Adrenal gland (tissue), 12 donors: ENCODE data around the gene NHS. TPM values are rescaled to one million over a fixed set of nuclear protein-coding genes. Genes with fewer than 3 reads are reported as not detected.
A peak's percentile ranks its signal among the peaks of the same experiment; 100 is the strongest.

Experiments
- DNase-seq, 7 donors: peaks; one replicate each; pipeline ENCODE4 v3.0.0-alpha.2; 2019 to 2020
- H3K27ac ChIP-seq, 5 donors: fragments of 200-600 bp; sonication (generic) in 4 of 5; 1 replicate in 3 of 5; 2 replicates in 2 of 5; pipeline versions ENCODE4 v1.5.1 to v1.8.0; 2016 to 2020; ENCODE audit warnings: mild to moderate bottlenecking in 1 of 5
- H3K27me3 ChIP-seq: fragments of 200-600 bp; 2 replicates; pipeline ENCODE4 v1.8.0; 2021
- H3K36me3 ChIP-seq, 2 donors: fragments of 200-600 bp; replicated peaks in 1 of 2; 1 replicate in 1 of 2; 2 replicates in 1 of 2; pipeline versions ENCODE4 v1.5.1 to v1.8.0; 2018 to 2022
- H3K4me1 ChIP-seq, 2 donors: fragments of 200-600 bp; replicated peaks in 1 of 2; 1 replicate in 1 of 2; 2 replicates in 1 of 2; pipeline versions ENCODE4 v1.5.1 to v1.8.0; 2018 to 2021
- H3K4me3 ChIP-seq, 4 donors: fragments of 200-600 bp; sonication (generic) in 3 of 4; one replicate each; pipeline ENCODE4 v1.5.1; 2016 to 2018
- H3K9me3 ChIP-seq, 3 donors: fragments of 200-600 bp; sonication (generic) in 1 of 3; replicated peaks in 1 of 3; 1 replicate in 2 of 3; 2 replicates in 1 of 3; pipeline versions ENCODE4 v1.5.1 to v1.8.0; 2016 to 2021
- CTCF ChIP-seq, 6 experiments: fragments of 450-650 bp in 4 of 6; fragments of 200-600 bp in 2 of 6; sonication (generic) in 1 of 6; IDR thresholded peaks; 1 replicate in 5 of 6; 2 replicates in 1 of 6; pipeline versions ENCODE4 v1.5.1 to v1.8.0; 2016 to 2021; ENCODE audit warnings: antibody characterized with exemption in 6 of 6, mild to moderate bottlenecking in 2 of 6, moderate library complexity in 1 of 6
- POLR2A ChIP-seq, 2 donors: fragments of 450-650 bp; IDR thresholded peaks; one replicate each; pipeline ENCODE4 v1.6.1; 2017; ENCODE audit warnings: antibody characterized with exemption in 2 of 2, mild to moderate bottlenecking in 2 of 2, moderate library complexity in 1 of 2
- WGBS, 4 donors: extraction: QIAGEN DNeasy Blood & Tissue Kit in 2 of 4; methylation state at CpG; one replicate each; pipeline versions ENCODE4 v1.1.5 to v1.1.7; 2013 to 2017; 5-methylcytosine and 5-hydroxymethylcytosine counted together
- intact Hi-C, 2 donors: fragments of 100-400 bp; cut with DNase I; formaldehyde crosslinking; loops; one replicate each; pipeline versions ENCODE4 v1.14.1 to v1.15.0; 2022 to 2023
- polyA plus RNA-seq, 3 donors: library from polyadenylated mRNA; stranded (reverse); fragments of 200-250 nt in 2 of 3; fragments of 350-450 nt in 1 of 3; fragmentation: Illumina TruSeq in 1 of 3; extraction: RNeasy Lipid Tissue Mini Kit (QIAGEN cat#74804) in 1 of 3; gene quantifications; one replicate each; pipeline ENCODE4 v1.2.3, GENCODE V29; 2013 to 2014
- total RNA-seq, 9 donors: library from RNA; depleted of rRNA in 4 of 9; stranded (reverse); fragments of >200 nt in 4 of 9; fragments of 120-200 nt in 1 of 9; fragmentation: NEBNext Ultra II Directional in 1 of 9; extraction: Animal tissue kit (Norgen Biotek cat#: 25700) in 1 of 9; gene quantifications; one replicate each; pipeline versions ENCODE4 v1.1.0 to v1.2.4, GENCODE V29; 2013 to 2023
- donor health status: healthy with polysubstance abuse.
- donor health status: Bipolar disorder and iron deficiency.
- donor health status: DM: yes; HTN: yes; CAD: no.
- donor health status: DM: no; HTN: no; CAD: no.
- donor health status: DM: no; HTN: no; CAD: no.
- donor health status: DM: yes; HTN: yes; CAD: no.

Gene NHS
- total and polyA plus RNA-seq, 12 donors: 4.4 to 12.5 (median 6.8) TPM

DNA sequence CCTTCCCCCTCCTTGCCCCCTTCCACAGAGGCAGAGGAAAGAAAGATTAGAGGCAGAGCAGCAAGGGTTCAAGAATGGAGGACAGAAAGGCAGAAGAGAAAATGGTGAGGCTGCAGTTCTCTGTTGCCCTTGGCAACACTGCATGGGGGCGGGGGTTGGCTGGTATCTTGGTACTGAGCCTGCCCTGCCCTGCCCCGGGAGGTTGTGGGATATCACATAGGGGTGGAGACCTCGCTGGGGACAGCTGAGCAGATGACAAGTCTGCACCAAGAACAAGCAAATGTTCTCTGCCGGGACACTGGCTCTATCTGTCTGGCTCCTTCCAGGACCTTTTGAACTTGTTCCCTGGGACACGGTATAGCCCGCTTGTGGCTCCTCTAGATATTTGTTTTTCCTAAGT, 39.8 kb downstream of the NHS start:
- H3K9me3 ChIP-seq: no peaks in the 10 kb centered on the region
- no peaks in the 10 kb centered on the region for H3K27me3 ChIP-seq
- DNase-seq: peak; percentile 19 to 60 (median 29)
- intact Hi-C loops: no loop called here
- no peak overlapping the region for H3K4me3 ChIP-seq
- H3K27ac ChIP-seq: no peak overlapping the region
- WGBS, 4 donors: 37 to 53% (median 41%) methylated on average over 4 to 6 of the region's 6 CpGs
- H3K4me1 ChIP-seq: peaks cover 0 to 18% of the 10 kb centered on the region in 2 donors
- H3K36me3 ChIP-seq: no peaks in the 10 kb centered on the region
- no peak for TF ChIP-seq CTCF (IDR thresholded peaks at IDR 0.05)
- TF ChIP-seq POLR2A (IDR thresholded peaks at IDR 0.05): no peak

- DNase-seq: no peak
- TF ChIP-seq POLR2A (IDR thresholded peaks at IDR 0.05) (no peak), CTCF (IDR thresholded peaks at IDR 0.05) (no peak)
- intact Hi-C loops: no loop called here
- H3K27me3 ChIP-seq: no peaks in the 10 kb centered on the region
- 39 to 46% (median 44%) methylated on average over 3 of the region's 3 CpGs for WGBS, 4 donors
- H3K36me3 ChIP-seq: no peaks in the 10 kb centered on the region
- peaks cover 0 to 18% of the 10 kb centered on the region in 2 donors for H3K4me1 ChIP-seq
- no peaks in the 10 kb centered on the region for H3K9me3 ChIP-seq
- H3K27ac ChIP-seq: no peak overlapping the region
- no peak overlapping the region for H3K4me3 ChIP-seq
Measured at GRCh38 chrX:17415242-17415810, 40.3 kb downstream of the NHS start.

GRCh38 chrX:17417372-17417771, 42.4 kb downstream of the NHS start:
- no peaks in the 10 kb centered on the region for H3K9me3 ChIP-seq
- H3K4me1 ChIP-seq: peaks cover 0 to 18% of the 10 kb centered on the region in 2 donors
- H3K36me3 ChIP-seq: no peaks in the 10 kb centered on the region
- H3K4me3 ChIP-seq: no peak overlapping the region
- no peaks in the 10 kb centered on the region for H3K27me3 ChIP-seq
- no peak for DNase-seq
- H3K27ac ChIP-seq: no peak overlapping the region
- intact Hi-C loops: no loop called here
- TF ChIP-seq POLR2A (IDR thresholded peaks at IDR 0.05) (no peak), CTCF (IDR thresholded peaks at IDR 0.05) (no peak)

- no peak overlapping the region for H3K27ac ChIP-seq
- WGBS, 4 donors: 67 to 76% (median 73%) methylated on average over 6 of the region's 6 CpGs
- intact Hi-C loops: no loop called here
Measured at GRCh38 chrX:17425136-17425535, 50.1 kb downstream of the NHS start.

More at GRCh38 chrX:17425136-17425535, 50.1 kb downstream of the NHS start:
- H3K36me3 ChIP-seq: no peaks in the 10 kb centered on the region
- no peaks in the 10 kb centered on the region for H3K9me3 ChIP-seq
- DNase-seq: no peak
- H3K4me1 ChIP-seq: no peaks in the 10 kb centered on the region
- no peak overlapping the region for H3K4me3 ChIP-seq
- TF ChIP-seq CTCF (IDR thresholded peaks at IDR 0.05) (no peak), POLR2A (IDR thresholded peaks at IDR 0.05) (no peak)
- H3K27me3 ChIP-seq: no peaks in the 10 kb centered on the region
